Activated CD4-positive, alpha-beta T cell treated with anti-CD3 and anti-CD28 coated beads, Interleukin-2, amount 50 U/mL, for 4 hours (primary cell): Measurements from ENCODE around the gene HES2.
"Not testable (repeated sequence)": the region's sequence is repeated elsewhere in the genome, so short reads cannot be mapped to it uniquely, and the experiment has no call there.

Source experiments
- DNase-seq, 2 experiments: peaks; one replicate each; pipeline ENCODE4 v3.0.0-alpha.2; 2020

Gene HES2

GRCh38 chr1:6453895-6454855, 34.5 kb upstream of the HES2 start:
- DNase-seq = not testable (repeated sequence)

GRCh38 chr1:6450943-6451373, 31.2 kb upstream of the HES2 start:
- DNase-seq = no peak

- not testable (repeated sequence) for DNase-seq
These were observed 30.8 kb upstream of the HES2 start for GRCh38 chr1:6450486-6450885.

- no peak for DNase-seq
These were observed 30.3 kb upstream of the HES2 start for GRCh38 chr1:6450005-6450450.

GRCh38 chr1:6448749-6449631, 29.3 kb upstream of the HES2 start:
- DNase-seq = no peak

- DNase-seq = peak; percentile 33 to 35
These were observed 28.4 kb upstream of the HES2 start for GRCh38 chr1:6447818-6448748.

- no peak for DNase-seq
These were observed 27.5 kb upstream of the HES2 start for GRCh38 chr1:6447016-6447817.

GRCh38 chr1:6446665-6447015, 26.9 kb upstream of the HES2 start:
- DNase-seq = no peak

GRCh38 chr1:6445929-6446328, 26.2 kb upstream of the HES2 start:
- DNase-seq = not testable (repeated sequence)

- DNase-seq = peak; percentile 41 to 54
These were observed 25.5 kb upstream of the HES2 start for GRCh38 chr1:6445062-6445763.

GRCh38 chr1:6444377-6444776, 24.7 kb upstream of the HES2 start:
- no peak for DNase-seq

GRCh38 chr1:6443339-6444115, 23.8 kb upstream of the HES2 start:
- DNase-seq = no peak

GRCh38 chr1:6441586-6441985, 21.9 kb upstream of the HES2 start:
- no peak for DNase-seq

- peak; percentile 68 to 71 for DNase-seq
These were observed 20.7 kb upstream of the HES2 start for GRCh38 chr1:6440198-6441126.

GRCh38 chr1:6438047-6438525, 18.4 kb upstream of the HES2 start:
- peak; percentile 67 to 69 for DNase-seq

GRCh38 chr1:6437012-6437700, 17.4 kb upstream of the HES2 start:
- DNase-seq = not testable (repeated sequence)

GRCh38 chr1:6436277-6436676, 16.6 kb upstream of the HES2 start:
- not testable (repeated sequence) for DNase-seq

GRCh38 chr1:6435547-6435946, 15.8 kb upstream of the HES2 start:
- DNase-seq = no peak
